Measurements from ENCODE around the gene SMCO4.

DNA sequence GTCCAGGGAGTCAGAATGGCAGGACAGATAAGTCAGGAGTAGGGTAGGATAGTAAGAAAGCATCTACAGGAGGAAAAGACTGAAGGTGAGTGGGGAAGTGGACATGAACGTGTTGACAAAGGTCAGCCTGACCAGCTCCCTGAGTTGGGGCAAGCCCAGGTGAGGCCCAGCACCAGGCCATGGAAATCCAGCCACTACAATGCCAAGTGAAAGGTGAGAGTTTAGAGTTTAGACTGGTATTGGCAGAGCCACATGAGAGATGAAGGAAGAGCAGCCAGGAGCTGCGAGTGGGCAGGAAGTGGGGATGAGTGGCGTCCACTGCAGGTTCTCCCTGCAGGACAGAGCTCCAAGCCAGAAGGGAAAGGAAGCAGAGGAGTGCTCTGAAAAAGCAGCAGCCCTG is 16.5 kb upstream of the SMCO4 start:
- TF ChIP-seq, protein P1, sequence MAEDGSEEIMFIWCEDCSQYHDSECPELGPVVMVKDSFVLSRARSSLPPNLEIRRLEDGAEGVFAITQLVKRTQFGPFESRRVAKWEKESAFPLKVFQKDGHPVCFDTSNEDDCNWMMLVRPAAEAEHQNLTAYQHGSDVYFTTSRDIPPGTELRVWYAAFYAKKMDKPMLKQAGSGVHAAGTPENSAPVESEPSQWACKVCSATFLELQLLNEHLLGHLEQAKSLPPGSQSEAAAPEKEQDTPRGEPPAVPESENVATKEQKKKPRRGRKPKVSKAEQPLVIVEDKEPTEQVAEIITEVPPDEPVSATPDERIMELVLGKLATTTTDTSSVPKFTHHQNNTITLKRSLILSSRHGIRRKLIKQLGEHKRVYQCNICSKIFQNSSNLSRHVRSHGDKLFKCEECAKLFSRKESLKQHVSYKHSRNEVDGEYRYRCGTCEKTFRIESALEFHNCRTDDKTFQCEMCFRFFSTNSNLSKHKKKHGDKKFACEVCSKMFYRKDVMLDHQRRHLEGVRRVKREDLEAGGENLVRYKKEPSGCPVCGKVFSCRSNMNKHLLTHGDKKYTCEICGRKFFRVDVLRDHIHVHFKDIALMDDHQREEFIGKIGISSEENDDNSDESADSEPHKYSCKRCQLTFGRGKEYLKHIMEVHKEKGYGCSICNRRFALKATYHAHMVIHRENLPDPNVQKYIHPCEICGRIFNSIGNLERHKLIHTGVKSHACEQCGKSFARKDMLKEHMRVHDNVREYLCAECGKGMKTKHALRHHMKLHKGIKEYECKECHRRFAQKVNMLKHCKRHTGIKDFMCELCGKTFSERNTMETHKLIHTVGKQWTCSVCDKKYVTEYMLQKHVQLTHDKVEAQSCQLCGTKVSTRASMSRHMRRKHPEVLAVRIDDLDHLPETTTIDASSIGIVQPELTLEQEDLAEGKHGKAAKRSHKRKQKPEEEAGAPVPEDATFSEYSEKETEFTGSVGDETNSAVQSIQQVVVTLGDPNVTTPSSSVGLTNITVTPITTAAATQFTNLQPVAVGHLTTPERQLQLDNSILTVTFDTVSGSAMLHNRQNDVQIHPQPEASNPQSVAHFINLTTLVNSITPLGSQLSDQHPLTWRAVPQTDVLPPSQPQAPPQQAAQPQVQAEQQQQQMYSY (CRISPR knock-in tag; IDR thresholded peaks at IDR 0.05): no peak
- TF ChIP-seq, protein P2, sequence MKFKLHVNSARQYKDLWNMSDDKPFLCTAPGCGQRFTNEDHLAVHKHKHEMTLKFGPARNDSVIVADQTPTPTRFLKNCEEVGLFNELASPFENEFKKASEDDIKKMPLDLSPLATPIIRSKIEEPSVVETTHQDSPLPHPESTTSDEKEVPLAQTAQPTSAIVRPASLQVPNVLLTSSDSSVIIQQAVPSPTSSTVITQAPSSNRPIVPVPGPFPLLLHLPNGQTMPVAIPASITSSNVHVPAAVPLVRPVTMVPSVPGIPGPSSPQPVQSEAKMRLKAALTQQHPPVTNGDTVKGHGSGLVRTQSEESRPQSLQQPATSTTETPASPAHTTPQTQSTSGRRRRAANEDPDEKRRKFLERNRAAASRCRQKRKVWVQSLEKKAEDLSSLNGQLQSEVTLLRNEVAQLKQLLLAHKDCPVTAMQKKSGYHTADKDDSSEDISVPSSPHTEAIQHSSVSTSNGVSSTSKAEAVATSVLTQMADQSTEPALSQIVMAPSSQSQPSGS (CRISPR knock-in tag; IDR thresholded peaks at IDR 0.05; ENCODE audit: borderline replicate concordance, low read depth): no peak
- TF ChIP-seq CREB1 (CRISPR knock-in tag; IDR thresholded peaks at IDR 0.05) (no peak), ZBTB21 (CRISPR knock-in tag; IDR thresholded peaks at IDR 0.05; ENCODE audit: borderline replicate concordance) (no peak), CBFB (CRISPR knock-in tag; IDR thresholded peaks at IDR 0.05; ENCODE audit: low read depth) (no peak), RORB (CRISPR knock-in tag; IDR thresholded peaks at IDR 0.05) (no peak), FOXK1 (CRISPR knock-in tag; IDR thresholded peaks at IDR 0.05) (no peak), ELF4 (CRISPR knock-in tag; IDR thresholded peaks at IDR 0.05; ENCODE audit: low read depth) (no peak), ZNF232 (CRISPR knock-in tag; IDR thresholded peaks at IDR 0.05) (no peak), GABPB1 (CRISPR knock-in tag; IDR thresholded peaks at IDR 0.05) (no peak)
- TF ChIP-seq, protein P3, sequence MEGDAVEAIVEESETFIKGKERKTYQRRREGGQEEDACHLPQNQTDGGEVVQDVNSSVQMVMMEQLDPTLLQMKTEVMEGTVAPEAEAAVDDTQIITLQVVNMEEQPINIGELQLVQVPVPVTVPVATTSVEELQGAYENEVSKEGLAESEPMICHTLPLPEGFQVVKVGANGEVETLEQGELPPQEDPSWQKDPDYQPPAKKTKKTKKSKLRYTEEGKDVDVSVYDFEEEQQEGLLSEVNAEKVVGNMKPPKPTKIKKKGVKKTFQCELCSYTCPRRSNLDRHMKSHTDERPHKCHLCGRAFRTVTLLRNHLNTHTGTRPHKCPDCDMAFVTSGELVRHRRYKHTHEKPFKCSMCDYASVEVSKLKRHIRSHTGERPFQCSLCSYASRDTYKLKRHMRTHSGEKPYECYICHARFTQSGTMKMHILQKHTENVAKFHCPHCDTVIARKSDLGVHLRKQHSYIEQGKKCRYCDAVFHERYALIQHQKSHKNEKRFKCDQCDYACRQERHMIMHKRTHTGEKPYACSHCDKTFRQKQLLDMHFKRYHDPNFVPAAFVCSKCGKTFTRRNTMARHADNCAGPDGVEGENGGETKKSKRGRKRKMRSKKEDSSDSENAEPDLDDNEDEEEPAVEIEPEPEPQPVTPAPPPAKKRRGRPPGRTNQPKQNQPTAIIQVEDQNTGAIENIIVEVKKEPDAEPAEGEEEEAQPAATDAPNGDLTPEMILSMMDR (IDR thresholded peaks at IDR 0.05): no peak
- TF ChIP-seq, protein P4, sequence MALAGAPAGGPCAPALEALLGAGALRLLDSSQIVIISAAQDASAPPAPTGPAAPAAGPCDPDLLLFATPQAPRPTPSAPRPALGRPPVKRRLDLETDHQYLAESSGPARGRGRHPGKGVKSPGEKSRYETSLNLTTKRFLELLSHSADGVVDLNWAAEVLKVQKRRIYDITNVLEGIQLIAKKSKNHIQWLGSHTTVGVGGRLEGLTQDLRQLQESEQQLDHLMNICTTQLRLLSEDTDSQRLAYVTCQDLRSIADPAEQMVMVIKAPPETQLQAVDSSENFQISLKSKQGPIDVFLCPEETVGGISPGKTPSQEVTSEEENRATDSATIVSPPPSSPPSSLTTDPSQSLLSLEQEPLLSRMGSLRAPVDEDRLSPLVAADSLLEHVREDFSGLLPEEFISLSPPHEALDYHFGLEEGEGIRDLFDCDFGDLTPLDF (CRISPR knock-in tag; IDR thresholded peaks at IDR 0.05): no peak

Measured in WTC11 (cell line).